OCI-LY7 (cell line): ENCODE data around the gene ZXDC. TPM values are rescaled to one million over a fixed set of nuclear protein-coding genes. Genes with fewer than 3 reads are reported as not detected.

Source experiments
- BruUV-seq: library from RNA; stranded (reverse); fragments of 400-500 nt; replicated peaks from 2 replicates; lab custom pipeline; 2021; lab: Mats Ljungman, UMichigan
- CTCF ChIA-PET: fragments of 300-600 bp; sonication (Branson Sonifier 250); formaldehyde crosslinking; loops from one replicate; lab custom pipeline; 2022; ENCODE audit warnings: antibody characterized with exemption; ENCODE audit not compliant: unreplicated experiment; lab: Charles Lee
- POLR2A ChIA-PET: fragments of 300-600 bp; sonication (Branson Sonifier 250); formaldehyde crosslinking; loops from one replicate; lab custom pipeline; 2022; ENCODE audit warnings: antibody characterized with exemption; lab: Charles Lee
- DNase-seq: peaks from one replicate; pipeline ENCODE4 v3.0.0-alpha.2; 2015; ENCODE audit warnings: low spot score
- H2AFZ ChIP-seq: fragments of 200-600 bp; sonication (generic), shearing (Covaris generic); 2 replicates; pipeline ENCODE4 v1.6.1; 2014; ENCODE audit warnings: mild to moderate bottlenecking, antibody characterized with exemption, low read length, moderate library complexity
- H3K27ac ChIP-seq: fragments of 200-600 bp; sonication (generic); 2 replicates; pipeline ENCODE4 v1.5.1; 2014; ENCODE audit warnings: mixed run types, low read depth, mild to moderate bottlenecking, moderate library complexity, low read length, inconsistent platforms; ENCODE audit not compliant: poor library complexity, severe bottlenecking
- H3K36me3 ChIP-seq: fragments of 200-600 bp; sonication (generic); 2 replicates; pipeline ENCODE4 v1.6.1; 2014; ENCODE audit warnings: mild to moderate bottlenecking, antibody characterized with exemption, low read length, moderate library complexity, mixed read lengths; ENCODE audit not compliant: insufficient read depth
- H3K4me1 ChIP-seq: fragments of 200-600 bp; sonication (generic); 2 replicates; pipeline ENCODE4 v1.5.1; 2014; ENCODE audit warnings: mild to moderate bottlenecking, low read length; ENCODE audit not compliant: insufficient read depth, poor library complexity, severe bottlenecking
- H3K4me2 ChIP-seq: fragments of 200-600 bp; sonication (generic); 2 replicates; pipeline ENCODE4 v1.6.1; 2014; ENCODE audit warnings: mild to moderate bottlenecking, low read length
- H3K4me3 ChIP-seq: fragments of 200-600 bp; sonication (generic); 2 replicates; pipeline ENCODE4 v1.5.1; 2014; ENCODE audit warnings: mild to moderate bottlenecking, low read depth, low read length; ENCODE audit not compliant: poor library complexity, severe bottlenecking
- H3K79me2 ChIP-seq: fragments of 200-600 bp; sonication (generic); 2 replicates; pipeline ENCODE4 v1.6.1; 2016; ENCODE audit warnings: low read depth, mild to moderate bottlenecking, low read length, moderate library complexity, mixed read lengths; ENCODE audit not compliant: insufficient read depth
- H3K9me2 ChIP-seq: fragments of 200-600 bp; sonication (generic); 2 replicates; pipeline ENCODE4 v1.6.1; 2016; ENCODE audit warnings: mild to moderate bottlenecking, low read length, mixed read lengths; ENCODE audit not compliant: insufficient read depth
- H3K9me3 ChIP-seq: fragments of 200-600 bp; sonication (generic); 2 replicates; pipeline ENCODE4 v1.6.1; 2014; ENCODE audit warnings: mild to moderate bottlenecking, mixed run types, low read length, mixed read lengths
- H4K20me1 ChIP-seq: fragments of 200-600 bp; sonication (generic); 2 replicates; pipeline ENCODE4 v1.6.1; 2014; ENCODE audit warnings: mild to moderate bottlenecking, antibody characterized with exemption, low read length, moderate library complexity, mixed read lengths; ENCODE audit not compliant: insufficient read depth
- CTCF ChIP-seq: fragments of 200-600 bp; sonication (generic); conservative IDR thresholded peaks from 2 replicates; pipeline ENCODE4 v1.5.1; 2014; ENCODE audit warnings: mild to moderate bottlenecking, antibody characterized with exemption, low read length, moderate library complexity, mixed read lengths
- EZH2phosphoT487 ChIP-seq: fragments of 200-600 bp; sonication (generic); IDR thresholded peaks from 2 replicates; pipeline ENCODE4 v1.6.1; 2018; ENCODE audit warnings: low read depth, borderline replicate concordance, mild to moderate bottlenecking, mixed run types, antibody characterized with exemption, low read length, moderate library complexity, mixed read lengths
- intact Hi-C: fragments of 100-400 bp; cut with micrococcal nuclease; formaldehyde crosslinking; loops from one replicate; pipeline ENCODE4 v1.10.0; 2022; ENCODE audit not compliant: unreplicated experiment
- total RNA-seq, 2 experiments: library from RNA; depleted of rRNA in 1 of 2; stranded (reverse); fragments of >200 nt in 1 of 2; shearing (Covaris generic) in 1 of 2; gene quantifications; 2 replicates each; pipeline ENCODE4 v1.2.3, GENCODE V29; 2014 to 2022

ZXDC gene
- total RNA-seq, 2 experiments from 2014 or later: 32.2 to 34.9 TPM

GRCh38 chr3:126423191-126424038, 52.3 kb downstream of the ZXDC start:
- intact Hi-C loops: no loop called here
- TF ChIP-seq EZH2phosphoT487 (no peak), CTCF (no peak)
- no peak overlapping the region for H3K4me2 ChIP-seq
- no peaks in the 10 kb centered on the region for H3K4me1 ChIP-seq
- H3K79me2 ChIP-seq: no peaks in the 10 kb centered on the region
- H3K4me3 ChIP-seq: no peak overlapping the region
- H3K9me2 ChIP-seq: no peaks in the 10 kb centered on the region
- ChIA-PET CTCF (no interaction called here), POLR2A (no interaction called here)
- no TSS peak for BruUV-seq
- H3K36me3 ChIP-seq: no peaks in the 10 kb centered on the region
- no peaks in the 10 kb centered on the region for H4K20me1 ChIP-seq
- 0 out of 2 replicates have a peak, but pooled peaks cover 7% of the 10 kb centered on the region for H3K9me3 ChIP-seq
- no peak overlapping the region for H3K27ac ChIP-seq
- no peak for DNase-seq
- H2AFZ ChIP-seq: no peak overlapping the region

GRCh38 chr3:126422571-126423091, 53.1 kb downstream of the ZXDC start:
- no peak for DNase-seq
- ChIA-PET POLR2A (no interaction called here), CTCF (no interaction called here)
- Histone ChIP-seq H3K9me3 (0 out of 2 replicates have a peak, but pooled peaks cover 7% of the 10 kb centered on the region), H3K9me2 (no peaks in the 10 kb centered on the region), H3K4me1 (no peaks in the 10 kb centered on the region), H3K4me2 (no peak overlapping the region), H3K27ac (no peak overlapping the region), H3K4me3 (no peak overlapping the region), H2AFZ (no peak overlapping the region), H4K20me1 (no peaks in the 10 kb centered on the region), H3K36me3 (no peaks in the 10 kb centered on the region), H3K79me2 (no peaks in the 10 kb centered on the region)
- TF ChIP-seq EZH2phosphoT487 (no peak), CTCF (no peak)
- BruUV-seq: no TSS peak
- intact Hi-C loops: no loop called here

- Histone ChIP-seq H3K36me3 (no peaks in the 10 kb centered on the region), H3K79me2 (no peaks in the 10 kb centered on the region), H3K4me3 (no peak overlapping the region), H4K20me1 (no peaks in the 10 kb centered on the region), H3K27ac (no peak overlapping the region), H2AFZ (no peak overlapping the region), H3K9me2 (no peaks in the 10 kb centered on the region), H3K4me1 (no peaks in the 10 kb centered on the region), H3K9me3 (0 out of 2 replicates have a peak, but pooled peaks cover 7% of the 10 kb centered on the region), H3K4me2 (no peak overlapping the region)
- POLR2A ChIA-PET: no interaction called here
- BruUV-seq: no TSS peak
- TF ChIP-seq CTCF (no peak), EZH2phosphoT487 (no peak)
- DNase-seq: no peak
- CTCF ChIA-PET: no interaction called here
- intact Hi-C loops: no loop called here
Measured at GRCh38 chr3:126422121-126422520, 53.6 kb downstream of the ZXDC start.
